C4-2B (cell line): Measurements from ENCODE around the gene MTHFD2.

Experiments
- CTCF ChIP-seq: fragments of 450-650 bp; conservative IDR thresholded peaks from 2 replicates; pipeline ENCODE4 v1.5.1; 2017; ENCODE audit warnings: mild to moderate bottlenecking
- ZFX ChIP-seq: fragments of 450-650 bp; IDR thresholded peaks from 2 replicates; pipeline ENCODE4 v1.6.1; 2017

GRCh38 chr2:74164761-74165160 lies 33.7 kb upstream of the MTHFD2 start:
- no peak for TF ChIP-seq CTCF
- no peak for TF ChIP-seq ZFX
